ENCODE data around the gene GTF2B. TPM values are rescaled to one million over a fixed set of nuclear protein-coding genes. Genes with fewer than 3 reads are reported as not detected.
"Not testable (repeated sequence)": the region's sequence is repeated elsewhere in the genome, so short reads cannot be mapped to it uniquely, and the experiment has no call there.

The GTF2B gene
- total and polyA plus RNA-seq, 7 donors: 21.6 to 47.4 (median 33.9) TPM

DNA sequence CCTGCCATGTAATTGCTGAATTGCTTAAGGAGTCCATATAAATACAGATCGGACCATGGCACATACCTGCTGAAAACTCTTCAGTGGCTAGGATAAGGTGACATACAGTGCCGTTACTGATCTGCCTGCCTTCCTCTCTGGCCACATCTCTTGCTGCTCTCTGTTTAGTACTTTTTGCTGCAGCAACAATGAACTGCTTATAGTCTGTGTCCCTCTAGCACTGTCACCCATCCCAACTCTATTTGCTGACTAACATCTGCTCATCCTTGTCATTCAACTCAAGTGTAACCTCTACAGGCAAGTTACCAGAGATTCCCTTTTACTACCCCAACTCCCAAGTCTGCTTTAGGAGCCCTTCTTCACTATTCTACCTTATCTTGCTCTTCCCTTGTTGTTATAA is 65.6 kb downstream of the GTF2B start:
- intact Hi-C loops (cut with DNase I): no loop called here
- Histone ChIP-seq H3K4me3 (no peak overlapping the region), H3K9me3 (no peaks in the 10 kb centered on the region), H3K27me3 (no peaks in the 10 kb centered on the region), H3K4me1 (peaks cover 0 to 15% (median 13%) of the 10 kb centered on the region in 4 donors), H3K36me3 (peaks cover 5 to 66% (median 10%) of the 10 kb centered on the region in 4 donors), H3K27ac (no peak overlapping the region)
- 92 to 98% methylated on average over 2 of the region's 2 CpGs for WGBS, 2 donors
- no peak for DNase-seq
- no peak for TF ChIP-seq EP300 (IDR thresholded peaks at IDR 0.05)
- TF ChIP-seq, protein P1, sequence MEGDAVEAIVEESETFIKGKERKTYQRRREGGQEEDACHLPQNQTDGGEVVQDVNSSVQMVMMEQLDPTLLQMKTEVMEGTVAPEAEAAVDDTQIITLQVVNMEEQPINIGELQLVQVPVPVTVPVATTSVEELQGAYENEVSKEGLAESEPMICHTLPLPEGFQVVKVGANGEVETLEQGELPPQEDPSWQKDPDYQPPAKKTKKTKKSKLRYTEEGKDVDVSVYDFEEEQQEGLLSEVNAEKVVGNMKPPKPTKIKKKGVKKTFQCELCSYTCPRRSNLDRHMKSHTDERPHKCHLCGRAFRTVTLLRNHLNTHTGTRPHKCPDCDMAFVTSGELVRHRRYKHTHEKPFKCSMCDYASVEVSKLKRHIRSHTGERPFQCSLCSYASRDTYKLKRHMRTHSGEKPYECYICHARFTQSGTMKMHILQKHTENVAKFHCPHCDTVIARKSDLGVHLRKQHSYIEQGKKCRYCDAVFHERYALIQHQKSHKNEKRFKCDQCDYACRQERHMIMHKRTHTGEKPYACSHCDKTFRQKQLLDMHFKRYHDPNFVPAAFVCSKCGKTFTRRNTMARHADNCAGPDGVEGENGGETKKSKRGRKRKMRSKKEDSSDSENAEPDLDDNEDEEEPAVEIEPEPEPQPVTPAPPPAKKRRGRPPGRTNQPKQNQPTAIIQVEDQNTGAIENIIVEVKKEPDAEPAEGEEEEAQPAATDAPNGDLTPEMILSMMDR (IDR thresholded peaks at IDR 0.05): no peak
- TF ChIP-seq POLR2A (IDR thresholded peaks at IDR 0.05): no peak
- TF ChIP-seq POLR2AphosphoS5 (IDR thresholded peaks at IDR 0.05): no peak

DNA sequence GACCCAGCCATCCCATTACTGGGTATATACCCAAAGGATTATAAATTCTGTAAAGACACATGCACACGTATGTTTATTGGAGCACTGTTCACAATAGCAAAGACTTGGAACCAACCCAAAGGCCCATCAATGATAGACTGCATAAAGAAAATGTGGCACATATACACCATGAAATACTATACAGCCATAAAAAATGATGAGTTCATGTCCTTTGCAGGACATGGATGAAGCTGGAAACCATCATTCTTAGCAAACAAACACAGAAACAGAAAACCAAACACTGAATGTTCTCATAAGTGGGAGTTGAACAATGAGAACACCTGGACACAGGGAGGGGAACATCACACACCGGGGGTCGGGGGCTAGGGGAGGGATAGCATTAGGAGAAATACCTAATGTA is 71.7 kb downstream of the GTF2B start:
- peaks cover 0 to 57% (median 10%) of the 10 kb centered on the region in 4 donors for H3K36me3 ChIP-seq
- H3K27me3 ChIP-seq; H3K4me3 ChIP-seq; DNase-seq; H3K4me1 ChIP-seq; intact Hi-C loops (cut with DNase I); H3K27ac ChIP-seq; H3K9me3 ChIP-seq: not testable (repeated sequence)
- WGBS, 2 donors: 99% methylated on average over 3 of the region's 3 CpGs

DNA sequence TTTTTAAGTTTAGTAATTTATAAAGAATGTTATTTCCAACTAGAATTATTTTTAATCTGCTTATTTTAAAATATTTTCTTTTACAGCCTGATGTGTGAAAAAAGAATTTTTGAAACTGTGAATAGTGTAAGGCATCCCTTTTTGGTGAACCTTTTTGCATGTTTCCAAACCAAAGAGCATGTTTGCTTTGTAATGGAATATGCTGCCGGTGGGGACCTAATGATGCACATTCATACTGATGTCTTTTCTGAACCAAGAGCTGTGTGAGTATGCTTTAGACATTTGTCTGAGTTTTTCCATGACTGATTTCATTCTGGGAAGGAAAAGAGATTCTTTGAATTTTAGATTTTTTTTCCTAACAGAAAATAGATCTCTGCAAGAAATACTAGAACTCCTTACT is 77.9 kb downstream of the GTF2B start:
- no peak overlapping the region for H3K27ac ChIP-seq
- TF ChIP-seq, protein P1 (IDR thresholded peaks at IDR 0.05): no peak
- TF ChIP-seq EP300 (IDR thresholded peaks at IDR 0.05) (no peak), POLR2AphosphoS5 (IDR thresholded peaks at IDR 0.05) (no peak), POLR2A (IDR thresholded peaks at IDR 0.05) (no peak)
- DNase-seq: no peak
- WGBS, 2 donors: 90 to 97% methylated on average over 1 of the region's 1 CpG
- H3K9me3 ChIP-seq: no peaks in the 10 kb centered on the region
- H3K27me3 ChIP-seq: no peaks in the 10 kb centered on the region
- H3K36me3 ChIP-seq: peaks cover 0 to 71% (median 9%) of the 10 kb centered on the region in 4 donors
- H3K4me3 ChIP-seq: no peak overlapping the region
- H3K4me1 ChIP-seq: no peaks in the 10 kb centered on the region
- intact Hi-C loops (cut with DNase I): no loop called here

DNA sequence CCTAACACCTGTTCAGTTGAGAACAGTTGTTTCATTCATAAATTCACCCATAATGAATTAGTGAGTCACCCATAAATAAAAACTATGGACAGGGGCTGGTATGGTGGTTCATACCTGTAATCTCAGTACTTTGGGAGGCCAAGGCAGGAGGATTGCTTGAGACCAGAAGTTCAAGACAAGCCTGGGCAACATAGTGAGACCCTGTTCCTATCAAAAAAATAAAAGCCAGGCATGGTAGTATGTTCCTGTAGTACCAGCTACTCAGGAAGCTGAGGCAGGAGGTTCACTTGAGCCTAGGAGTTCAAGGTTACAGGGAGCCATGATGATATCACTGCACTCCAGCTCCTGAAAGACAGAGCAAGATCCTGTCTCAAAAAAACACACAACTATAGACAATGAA is 79.0 kb downstream of the GTF2B start:
- no peaks in the 10 kb centered on the region for H3K9me3 ChIP-seq
- no peak for TF ChIP-seq EP300 (IDR thresholded peaks at IDR 0.05)
- TF ChIP-seq POLR2A (IDR thresholded peaks at IDR 0.05): no peak
- TF ChIP-seq POLR2AphosphoS5 (IDR thresholded peaks at IDR 0.05): no peak
- TF ChIP-seq, protein P1 (IDR thresholded peaks at IDR 0.05): no peak
- no peak for DNase-seq
- H3K4me1 ChIP-seq: no peaks in the 10 kb centered on the region
- no peaks in the 10 kb centered on the region for H3K27me3 ChIP-seq
- no peak overlapping the region for H3K27ac ChIP-seq
- H3K4me3 ChIP-seq: no peak overlapping the region
- peaks cover 0 to 77% (median 9%) of the 10 kb centered on the region in 4 donors for H3K36me3 ChIP-seq
- intact Hi-C loops (cut with DNase I): no loop called here

DNA sequence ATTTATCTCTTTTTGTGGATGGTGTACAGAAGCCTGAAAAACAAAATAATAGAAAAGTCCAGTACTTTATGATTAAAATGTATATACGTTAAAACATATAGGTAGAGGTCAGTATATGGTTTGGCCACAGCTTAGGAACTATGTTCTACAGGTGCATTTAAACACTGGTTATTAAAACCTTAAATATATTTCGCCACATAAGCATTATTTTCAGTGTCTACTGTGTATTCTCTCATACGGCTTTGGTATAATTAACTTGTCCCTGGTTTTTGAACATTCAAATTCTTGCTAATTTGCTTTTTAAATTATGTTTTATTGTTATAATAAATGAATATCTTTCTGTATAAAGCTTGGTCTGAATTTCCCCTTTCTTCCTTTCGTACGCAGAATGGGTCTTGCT is 87.9 kb downstream of the GTF2B start:
- Histone ChIP-seq H3K4me3 (no peak overlapping the region), H3K9me3 (no peaks in the 10 kb centered on the region), H3K27ac (no peak overlapping the region), H3K27me3 (no peaks in the 10 kb centered on the region), H3K36me3 (peaks cover 0 to 48% (median 15%) of the 10 kb centered on the region in 4 donors), H3K4me1 (no peaks in the 10 kb centered on the region)
- 95 to 97% methylated on average over 5 of the region's 5 CpGs for WGBS, 2 donors
- TF ChIP-seq, protein P1 (IDR thresholded peaks at IDR 0.05): no peak
- TF ChIP-seq POLR2AphosphoS5 (IDR thresholded peaks at IDR 0.05) (no peak), POLR2A (IDR thresholded peaks at IDR 0.05) (no peak), EP300 (IDR thresholded peaks at IDR 0.05) (no peak)
- intact Hi-C loops (cut with DNase I): loop anchor here (10.0 kb wide), 1 partner anchor 71 kb away; no protein-coding TSS in a partner anchor
- DNase-seq: no peak
